Nephron progenitor cell (in vitro differentiated cells): ENCODE data around the gene WNK1.
"Not testable (repeated sequence)": the region's sequence is repeated elsewhere in the genome, so short reads cannot be mapped to it uniquely, and the experiment has no call there.

Source experiments
- DNase-seq: peaks from one replicate; pipeline ENCODE4 v3.0.0; 2021
- H3K27ac Mint-ChIP-seq: 2 replicates; pipeline ENCODE4 v1.8.0; 2021; ENCODE audit warnings: mild to moderate bottlenecking, moderate library complexity, mixed read lengths
- H3K27me3 Mint-ChIP-seq: 2 replicates; pipeline ENCODE4 v1.8.0; 2021; ENCODE audit warnings: mild to moderate bottlenecking, low read depth, mixed read lengths; ENCODE audit not compliant: poor library complexity
- H3K36me3 Mint-ChIP-seq: 2 replicates; pipeline ENCODE4 v1.8.0; 2021; ENCODE audit warnings: low read depth, mixed read lengths
- H3K4me1 Mint-ChIP-seq: 2 replicates; pipeline ENCODE4 v1.8.0; 2021; ENCODE audit warnings: mixed read lengths
- H3K4me3 Mint-ChIP-seq: 2 replicates; pipeline ENCODE4 v1.8.0; 2021; ENCODE audit warnings: mild to moderate bottlenecking, moderate library complexity, mixed read lengths
- H3K9me3 Mint-ChIP-seq: 2 replicates; pipeline ENCODE4 v1.8.0; 2021; ENCODE audit warnings: mild to moderate bottlenecking, moderate library complexity, mixed read lengths
- CTCF ChIP-seq: fragments of 200-600 bp; sonication (generic); IDR thresholded peaks from 2 replicates; pipeline ENCODE4 v1.5.0; 2021; ENCODE audit warnings: antibody characterized with exemption

The WNK1 gene

GRCh38 chr12:810671-811415, 58.5 kb downstream of the WNK1 start:
- peaks cover 50% of the 10 kb centered on the region for H3K36me3 Mint-ChIP-seq
- no peak overlapping the region for H3K4me3 Mint-ChIP-seq
- H3K4me1 Mint-ChIP-seq = no peaks in the 10 kb centered on the region
- no peaks in the 10 kb centered on the region for H3K27me3 Mint-ChIP-seq
- DNase-seq = no peak
- H3K27ac Mint-ChIP-seq = no peak overlapping the region
- H3K9me3 Mint-ChIP-seq = no peaks in the 10 kb centered on the region
- TF ChIP-seq CTCF = no peak

- Mint-ChIP-seq H3K27ac (no peak overlapping the region), H3K27me3 (peaks cover 3% of the 10 kb centered on the region), H3K4me1 (no peaks in the 10 kb centered on the region)
Measured at GRCh38 chr12:812950-813349, 60.6 kb downstream of the WNK1 start.

GRCh38 chr12:817456-817855, 65.1 kb downstream of the WNK1 start:
- H3K27ac Mint-ChIP-seq, H3K4me3 Mint-ChIP-seq, DNase-seq, H3K4me1 Mint-ChIP-seq, H3K27me3 Mint-ChIP-seq: not testable (repeated sequence)
- peaks cover 88% of the 10 kb centered on the region for H3K36me3 Mint-ChIP-seq
- peaks cover 29% of the 10 kb centered on the region for H3K9me3 Mint-ChIP-seq

More at GRCh38 chr12:812950-813349, 60.6 kb downstream of the WNK1 start:
- Mint-ChIP-seq H3K36me3 (peaks cover 53% of the 10 kb centered on the region), H3K9me3 (no peaks in the 10 kb centered on the region), H3K4me3 (no peak overlapping the region)
- no peak for TF ChIP-seq CTCF
- DNase-seq = no peak

GRCh38 chr12:817941-818600, 65.7 kb downstream of the WNK1 start:
- H3K36me3 Mint-ChIP-seq = peaks cover 91% of the 10 kb centered on the region
- no peak overlapping the region for H3K4me3 Mint-ChIP-seq
- H3K27ac Mint-ChIP-seq = no peak overlapping the region
- no peak for TF ChIP-seq CTCF
- peaks cover 35% of the 10 kb centered on the region for H3K9me3 Mint-ChIP-seq
- DNase-seq = no peak
- no peaks in the 10 kb centered on the region for H3K4me1 Mint-ChIP-seq
- H3K27me3 Mint-ChIP-seq = peaks cover 3% of the 10 kb centered on the region

- Mint-ChIP-seq H3K27me3 (peaks cover 3% of the 10 kb centered on the region), H3K9me3 (peaks cover 40% of the 10 kb centered on the region), H3K36me3 (peaks cover 91% of the 10 kb centered on the region), H3K4me1 (no peaks in the 10 kb centered on the region), H3K27ac (no peak overlapping the region), H3K4me3 (no peak overlapping the region)
- DNase-seq = no peak
- no peak for TF ChIP-seq CTCF
Measured at GRCh38 chr12:818733-819132, 66.4 kb downstream of the WNK1 start.

GRCh38 chr12:820336-820735, 68.0 kb downstream of the WNK1 start:
- H3K4me1 Mint-ChIP-seq = no peaks in the 10 kb centered on the region
- no peak for TF ChIP-seq CTCF
- H3K27ac Mint-ChIP-seq = no peak overlapping the region
- peaks cover 78% of the 10 kb centered on the region for H3K36me3 Mint-ChIP-seq
- no peak for DNase-seq
- peaks cover 3% of the 10 kb centered on the region for H3K27me3 Mint-ChIP-seq
- H3K9me3 Mint-ChIP-seq = peaks cover 40% of the 10 kb centered on the region
- no peak overlapping the region for H3K4me3 Mint-ChIP-seq
